Amniotic epithelial cell (primary cell): Measurements from ENCODE around the gene KIF26B.
A peak's percentile ranks its signal among the peaks of the same experiment; 100 is the strongest.
"Not testable (repeated sequence)": the region's sequence is repeated elsewhere in the genome, so short reads cannot be mapped to it uniquely, and the experiment has no call there.

ENCODE experiments used
- DNase-seq: peaks from one replicate; pipeline ENCODE4 v3.0.0-alpha.2; 2010; ENCODE audit warnings: low read depth

Gene KIF26B

GRCh38 chr1:245356891-245357585 lies 202.3 kb downstream of the KIF26B start:
- peak; percentile 55 for DNase-seq

GRCh38 chr1:245359101-245359680 lies 204.4 kb downstream of the KIF26B start:
- not testable (repeated sequence) for DNase-seq

DNA sequence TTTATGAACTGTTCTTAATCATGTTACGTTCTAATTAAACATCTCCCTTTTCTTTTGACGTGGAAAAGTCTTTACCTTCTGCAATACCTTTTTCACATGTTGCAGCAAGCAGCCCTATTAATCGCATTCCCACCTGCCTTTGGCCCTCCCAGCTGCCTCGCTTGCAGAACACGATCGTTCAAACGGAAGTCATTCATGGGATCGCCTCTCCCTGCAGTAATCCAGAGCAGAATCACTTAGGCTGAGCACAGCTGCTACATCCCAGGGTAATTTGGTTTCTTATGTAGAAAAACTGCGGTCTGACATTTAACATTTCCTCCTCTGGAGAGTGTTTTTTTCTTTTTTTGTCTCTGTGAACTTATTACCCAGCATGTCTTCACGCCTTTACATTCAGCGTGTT lies 206.3 kb downstream of the KIF26B start:
- no peak for DNase-seq

- DNase-seq: no peak
Observed at GRCh38 chr1:245361951-245362350, 207.2 kb downstream of the KIF26B start.

DNA sequence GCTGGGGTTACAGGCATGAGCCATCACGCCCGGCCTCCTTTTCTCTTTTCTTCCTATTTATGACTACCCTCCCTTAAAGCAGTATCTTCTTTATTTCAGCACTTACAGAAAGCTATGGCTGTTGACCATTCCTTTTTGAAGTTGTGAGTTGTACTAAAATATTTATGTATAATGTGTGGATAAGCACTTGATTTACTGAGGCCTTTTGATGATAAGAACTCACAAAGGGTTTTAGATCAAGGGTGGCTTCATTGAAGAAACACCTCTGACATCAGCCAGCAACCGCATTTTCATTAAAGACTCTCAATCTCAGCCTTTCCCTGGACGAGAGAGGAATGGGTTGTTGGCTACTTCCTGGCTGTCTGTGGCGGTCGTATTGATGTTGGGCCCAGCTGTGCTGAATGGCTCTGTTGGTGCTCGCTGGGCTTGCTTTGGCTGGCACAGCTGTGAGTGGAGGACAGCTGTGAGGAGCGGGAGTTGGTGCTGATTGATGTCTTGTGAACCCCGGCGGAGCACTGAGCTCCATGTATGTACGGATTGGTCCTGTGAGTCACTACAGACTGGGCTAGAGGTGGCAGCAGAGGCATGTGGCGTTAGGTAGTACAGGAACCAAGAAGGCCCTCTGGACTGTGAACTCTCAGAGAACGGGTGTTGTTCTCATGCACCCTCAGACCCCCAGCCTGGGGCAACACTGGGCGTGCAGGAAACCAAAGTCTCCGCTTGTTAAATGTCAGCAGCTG lies 208.8 kb downstream of the KIF26B start:
- peak; percentile 79 for DNase-seq

DNA sequence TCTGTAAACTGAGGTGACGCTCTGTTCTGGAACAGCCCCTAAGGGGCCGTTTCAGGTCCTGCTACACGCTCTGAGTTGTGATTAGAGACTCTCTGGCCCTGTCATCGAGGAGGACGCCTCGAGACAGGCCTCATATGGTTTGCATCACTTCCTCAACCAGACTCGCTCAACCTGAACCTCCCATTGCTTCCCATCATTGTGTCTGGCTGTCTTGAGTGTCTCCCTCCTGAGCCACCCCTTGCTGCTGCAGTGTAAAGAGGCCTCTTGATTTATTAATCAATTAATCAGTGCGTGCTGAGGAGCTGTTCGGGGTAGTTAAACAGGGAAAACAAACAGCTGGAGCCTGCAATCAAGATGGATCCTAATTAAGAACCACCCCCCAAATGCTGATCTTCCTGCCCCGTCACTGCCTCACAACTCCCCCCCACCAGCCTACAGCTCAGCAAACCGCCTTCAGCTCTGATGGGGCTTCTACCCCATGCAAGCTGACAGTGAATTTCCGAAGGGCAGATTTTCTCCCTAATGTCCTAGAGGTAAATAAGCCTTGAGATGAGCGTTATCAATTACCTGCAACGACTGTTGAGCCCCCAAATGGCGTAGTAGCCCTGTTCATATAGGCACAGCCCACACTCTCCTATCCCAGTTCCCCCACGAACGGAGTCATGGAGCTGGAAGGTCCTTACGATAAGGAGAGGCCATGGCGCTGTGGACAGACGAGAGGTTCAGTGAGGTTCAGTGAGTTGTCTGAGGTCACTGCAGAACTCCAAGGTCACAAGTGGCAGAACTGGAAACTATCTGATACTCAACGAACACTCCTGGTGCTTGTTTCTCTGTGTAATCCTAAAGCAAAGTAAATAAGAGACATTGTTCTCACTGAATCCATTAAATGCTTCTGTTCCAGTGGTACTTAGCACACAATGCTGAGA lies 210.6 kb downstream of the KIF26B start:
- no peak for DNase-seq

- no peak for DNase-seq
Observed at GRCh38 chr1:245366886-245367285, 212.1 kb downstream of the KIF26B start.

GRCh38 chr1:245370175-245370825 lies 215.5 kb downstream of the KIF26B start:
- no peak for DNase-seq

GRCh38 chr1:245370905-245371581 lies 216.3 kb downstream of the KIF26B start:
- DNase-seq: no peak

- DNase-seq: no peak
Observed at GRCh38 chr1:245373131-245373530, 218.3 kb downstream of the KIF26B start.

GRCh38 chr1:245375789-245376460 lies 221.1 kb downstream of the KIF26B start:
- DNase-seq: no peak

- DNase-seq: no peak
Observed at GRCh38 chr1:245377854-245378253, 223.1 kb downstream of the KIF26B start.

DNA sequence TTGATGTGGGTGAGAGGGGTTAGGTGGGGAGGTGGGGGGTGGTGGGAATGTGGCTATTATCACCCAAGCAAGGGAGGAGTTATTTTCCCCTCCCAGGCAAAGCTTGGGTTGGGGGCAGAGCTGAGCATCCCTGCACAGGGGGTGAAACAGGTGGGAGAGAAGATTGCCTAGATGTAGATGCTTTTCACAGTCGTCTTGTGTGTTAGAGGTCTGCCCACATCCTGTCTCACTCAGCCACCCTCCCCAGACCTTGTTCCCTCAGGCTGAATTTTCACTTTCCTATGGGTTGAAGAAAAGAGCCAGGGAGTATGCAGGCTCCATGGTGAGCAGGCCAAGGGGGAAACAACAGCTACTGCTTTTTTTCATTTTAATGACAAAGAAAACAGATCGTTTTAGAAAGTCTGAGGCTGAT lies 223.5 kb downstream of the KIF26B start:
- no peak for DNase-seq

GRCh38 chr1:245378745-245379144 lies 224.0 kb downstream of the KIF26B start:
- DNase-seq: no peak

GRCh38 chr1:245380790-245381535 lies 226.2 kb downstream of the KIF26B start:
- no peak for DNase-seq

- no peak for DNase-seq
Observed at GRCh38 chr1:245382981-245383380, 228.2 kb downstream of the KIF26B start.

GRCh38 chr1:245383396-245384330 lies 228.9 kb downstream of the KIF26B start:
- peak; percentile 60 for DNase-seq

- no peak for DNase-seq
Observed at GRCh38 chr1:245386297-245386971, 231.6 kb downstream of the KIF26B start.
